ENCODE data around the gene GOLPH3L.
"Not testable (repeated sequence)": the region's sequence is repeated elsewhere in the genome, so short reads cannot be mapped to it uniquely, and the experiment has no call there.

GRCh38 chr1:150605451-150605731, 91.6 kb downstream of the GOLPH3L start:
- TF ChIP-seq, protein P1, sequence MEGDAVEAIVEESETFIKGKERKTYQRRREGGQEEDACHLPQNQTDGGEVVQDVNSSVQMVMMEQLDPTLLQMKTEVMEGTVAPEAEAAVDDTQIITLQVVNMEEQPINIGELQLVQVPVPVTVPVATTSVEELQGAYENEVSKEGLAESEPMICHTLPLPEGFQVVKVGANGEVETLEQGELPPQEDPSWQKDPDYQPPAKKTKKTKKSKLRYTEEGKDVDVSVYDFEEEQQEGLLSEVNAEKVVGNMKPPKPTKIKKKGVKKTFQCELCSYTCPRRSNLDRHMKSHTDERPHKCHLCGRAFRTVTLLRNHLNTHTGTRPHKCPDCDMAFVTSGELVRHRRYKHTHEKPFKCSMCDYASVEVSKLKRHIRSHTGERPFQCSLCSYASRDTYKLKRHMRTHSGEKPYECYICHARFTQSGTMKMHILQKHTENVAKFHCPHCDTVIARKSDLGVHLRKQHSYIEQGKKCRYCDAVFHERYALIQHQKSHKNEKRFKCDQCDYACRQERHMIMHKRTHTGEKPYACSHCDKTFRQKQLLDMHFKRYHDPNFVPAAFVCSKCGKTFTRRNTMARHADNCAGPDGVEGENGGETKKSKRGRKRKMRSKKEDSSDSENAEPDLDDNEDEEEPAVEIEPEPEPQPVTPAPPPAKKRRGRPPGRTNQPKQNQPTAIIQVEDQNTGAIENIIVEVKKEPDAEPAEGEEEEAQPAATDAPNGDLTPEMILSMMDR (IDR thresholded peaks at IDR 0.05; ENCODE audit: low read depth, low read length): not testable (repeated sequence)
- not testable (repeated sequence) for TF ChIP-seq POLR2A (IDR thresholded peaks at IDR 0.05; ENCODE audit: extremely low read depth, insufficient read length); MYC (IDR thresholded peaks at IDR 0.05; ENCODE audit: low read depth, low read length)
- TF ChIP-seq, protein P2, sequence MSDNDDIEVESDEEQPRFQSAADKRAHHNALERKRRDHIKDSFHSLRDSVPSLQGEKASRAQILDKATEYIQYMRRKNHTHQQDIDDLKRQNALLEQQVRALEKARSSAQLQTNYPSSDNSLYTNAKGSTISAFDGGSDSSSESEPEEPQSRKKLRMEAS (IDR thresholded peaks at IDR 0.05; ENCODE audit: low read depth, low read length): not testable (repeated sequence)
